ENCODE measurements around the gene PBRM1.

PBRM1 gene

DNA sequence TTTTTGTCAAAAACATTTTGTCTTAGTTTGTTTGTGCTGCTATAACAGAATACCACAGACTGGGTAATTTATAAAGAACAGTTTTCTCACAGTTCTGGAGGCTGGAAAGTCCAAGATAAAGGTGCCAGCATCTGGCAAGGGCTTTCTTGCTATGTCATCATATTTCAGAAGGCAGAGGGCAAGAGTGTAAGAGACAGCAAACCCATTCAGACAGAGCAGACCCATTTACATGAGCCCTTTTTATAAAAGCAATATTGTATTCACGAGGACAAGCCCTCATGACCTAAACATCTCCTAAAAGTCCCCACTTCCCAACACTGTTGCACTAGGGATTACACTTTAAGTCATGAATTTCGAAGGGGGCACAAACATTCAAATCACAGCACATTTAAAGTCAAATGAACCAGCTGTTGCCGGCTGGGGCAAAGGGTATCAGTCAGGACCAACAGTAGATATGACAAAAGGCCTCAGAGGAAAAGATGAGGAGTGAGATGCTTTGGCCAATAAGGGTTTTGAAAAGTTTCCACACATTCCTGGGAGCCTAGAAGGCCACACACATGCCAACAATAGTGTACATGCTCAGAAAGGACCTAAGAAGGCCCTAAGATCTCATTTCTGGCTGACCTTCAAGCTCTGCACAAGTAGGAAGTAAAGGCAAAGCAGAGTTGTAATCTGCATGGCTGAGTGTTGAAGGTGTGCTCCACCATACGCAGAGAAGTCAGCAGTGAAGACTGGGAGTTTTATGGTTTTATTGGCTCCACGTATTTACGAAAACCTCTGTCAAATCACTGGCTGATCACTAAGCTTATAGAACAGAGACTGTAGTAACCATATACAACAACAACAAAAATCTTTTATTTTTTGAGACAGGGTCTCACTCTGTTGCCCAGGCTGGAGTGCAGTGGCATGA, 111.4 kb downstream of the PBRM1 start:
- no peak for DNase-seq (ENCODE audit: low read depth)

DNA sequence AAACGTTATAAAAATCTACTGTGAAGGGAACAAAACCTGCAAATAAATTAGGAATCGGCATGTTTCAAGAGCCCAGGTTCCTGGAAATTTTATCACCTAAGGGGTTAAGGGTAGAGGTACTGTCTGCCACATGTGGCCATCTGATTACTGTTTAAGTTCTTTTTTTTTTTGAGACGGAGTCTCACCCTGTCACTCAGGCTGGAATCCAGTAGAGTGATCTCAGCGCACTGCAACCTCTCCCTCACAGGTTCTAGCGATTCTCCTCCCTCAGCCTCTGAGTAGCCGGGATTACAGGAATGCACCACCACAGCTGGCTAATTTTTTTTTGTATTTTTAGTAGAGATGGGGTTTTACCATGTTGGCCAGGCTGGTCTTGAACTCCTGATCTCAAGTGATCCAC, 113.5 kb downstream of the PBRM1 start:
- DNase-seq (ENCODE audit: low read depth): no peak

DNA sequence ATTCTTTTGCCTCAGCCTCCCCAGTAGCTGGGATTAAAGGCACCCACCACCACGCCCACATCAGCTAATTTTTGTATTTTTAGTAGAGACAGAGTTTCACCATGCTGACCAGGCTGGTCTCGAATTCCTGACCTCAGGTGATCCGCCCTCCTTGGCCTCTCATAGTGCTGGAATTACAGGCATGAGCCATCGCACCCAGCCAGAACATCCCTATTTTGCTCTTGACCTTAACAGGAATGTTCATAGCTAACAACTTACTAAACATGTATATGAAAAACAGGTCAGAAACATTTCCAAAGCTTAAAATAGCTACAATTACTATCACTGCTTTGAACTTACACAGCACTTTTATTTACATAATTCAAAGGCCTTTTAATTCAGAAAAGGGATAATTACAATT, 115.6 kb downstream of the PBRM1 start:
- DNase-seq (ENCODE audit: low read depth): no peak

- DNase-seq (ENCODE audit: low read depth): no peak
Measured at GRCh38 chr3:52568069-52568468, 117.6 kb downstream of the PBRM1 start.

- DNase-seq (ENCODE audit: low read depth): no peak
Measured at GRCh38 chr3:52563984-52564383, 121.7 kb downstream of the PBRM1 start.

GRCh38 chr3:52561028-52561747, 124.5 kb downstream of the PBRM1 start:
- no peak for DNase-seq (ENCODE audit: low read depth)

DNA sequence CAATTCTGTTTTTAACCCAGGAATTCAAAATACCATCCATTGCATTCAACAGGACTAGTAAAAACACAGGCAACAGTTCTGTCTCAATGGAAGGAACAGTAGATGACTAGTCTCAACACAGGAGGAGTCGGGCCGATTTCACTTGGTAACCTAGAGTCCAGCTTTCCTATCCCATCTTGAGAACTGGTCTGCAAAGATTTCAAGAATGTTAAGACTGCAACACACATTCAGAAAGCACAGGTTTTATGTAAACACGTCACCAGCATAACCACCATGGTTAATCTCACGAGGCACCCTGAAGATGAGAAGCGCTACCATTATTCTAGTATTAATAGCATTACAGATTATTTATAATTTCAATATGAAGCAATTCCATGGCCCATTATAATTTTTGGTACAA, 127.3 kb downstream of the PBRM1 start:
- DNase-seq (ENCODE audit: low read depth): no peak

GRCh38 chr3:52557011-52557960, 128.4 kb downstream of the PBRM1 start:
- no peak for DNase-seq (ENCODE audit: low read depth)

DNA sequence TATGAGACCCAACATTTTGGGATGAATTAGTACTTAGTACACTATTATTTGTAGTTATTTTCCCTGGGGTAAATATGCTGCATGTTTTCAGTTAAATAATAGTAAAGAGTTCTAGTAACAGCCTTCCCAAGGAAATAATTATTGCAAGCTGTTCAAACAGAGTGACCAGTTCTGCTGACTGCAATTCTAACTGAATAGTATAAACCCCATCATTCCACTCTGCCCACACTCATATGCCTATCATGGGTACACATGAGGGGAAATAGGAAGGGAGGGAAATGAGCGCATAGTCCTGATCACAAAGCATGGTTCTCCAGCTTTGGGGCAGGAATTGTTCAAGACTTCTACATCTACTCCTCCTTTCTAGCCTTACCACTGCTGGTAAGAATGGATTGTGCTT, 130.7 kb downstream of the PBRM1 start:
- no peak for DNase-seq (ENCODE audit: low read depth)

GRCh38 chr3:52554026-52554755, 131.5 kb downstream of the PBRM1 start:
- DNase-seq (ENCODE audit: low read depth): no peak

GRCh38 chr3:52552089-52552488, 133.6 kb downstream of the PBRM1 start:
- DNase-seq (ENCODE audit: low read depth): no peak

GRCh38 chr3:52551118-52551517, 134.6 kb downstream of the PBRM1 start:
- DNase-seq (ENCODE audit: low read depth): no peak

- no peak for DNase-seq (ENCODE audit: low read depth)
Measured at GRCh38 chr3:52547143-52547542, 138.6 kb downstream of the PBRM1 start.

DNA sequence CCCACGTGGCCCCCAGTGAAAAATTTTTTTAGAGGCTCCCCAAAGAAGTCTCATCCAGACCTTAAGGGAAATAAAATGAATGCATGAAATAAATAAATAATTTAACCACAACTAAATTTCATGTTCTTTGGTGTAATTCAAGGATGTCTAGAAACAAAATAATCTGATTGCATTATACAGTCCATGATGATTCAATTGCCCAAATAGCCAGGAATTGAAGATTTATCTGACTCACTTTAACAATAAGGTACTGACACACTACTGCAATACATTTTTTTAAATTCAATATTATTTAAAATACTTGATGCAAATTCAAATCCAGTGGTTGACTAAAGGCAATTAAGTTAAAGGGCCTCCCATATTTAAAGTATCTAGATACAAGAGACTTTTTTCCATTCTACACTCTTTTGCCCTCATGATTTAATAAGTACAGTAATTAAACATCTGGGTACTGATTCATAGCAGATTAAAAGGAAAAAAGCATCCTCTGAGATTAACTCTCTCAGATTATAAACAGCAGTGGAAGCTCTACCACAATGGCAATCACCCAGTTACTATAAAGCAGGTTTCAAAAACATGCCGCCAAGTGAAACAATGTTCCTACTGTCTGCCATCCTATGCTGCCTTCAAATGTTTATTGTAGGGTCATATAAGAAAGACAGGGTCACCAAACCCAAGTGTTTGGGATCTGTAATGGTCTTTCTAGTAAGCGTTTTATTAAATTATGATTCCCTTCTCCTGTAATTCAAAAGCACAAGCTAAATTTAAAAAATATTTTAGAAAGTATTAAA, 139.4 kb downstream of the PBRM1 start:
- DNase-seq (ENCODE audit: low read depth): no peak

DNA sequence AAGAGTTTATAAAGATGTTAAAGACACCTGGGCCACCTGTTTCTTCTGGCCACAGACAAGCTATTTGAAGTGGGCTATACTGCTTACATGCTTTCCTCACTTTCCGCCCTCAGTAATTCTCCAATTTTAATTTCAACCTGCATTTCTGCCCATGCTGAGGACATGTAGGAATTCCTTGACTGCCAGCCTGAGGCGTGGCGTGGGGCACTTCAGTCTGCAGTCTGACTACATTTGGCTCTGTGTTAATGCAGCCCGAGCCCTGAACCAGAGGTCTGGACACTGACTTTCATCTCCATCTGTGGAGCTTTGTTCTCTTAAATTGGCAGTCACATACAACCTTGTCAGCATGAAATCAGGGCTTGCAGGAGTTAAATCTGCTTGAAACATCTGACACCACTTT, 140.8 kb downstream of the PBRM1 start:
- no peak for DNase-seq (ENCODE audit: low read depth)

GRCh38 chr3:52541050-52541449, 144.7 kb downstream of the PBRM1 start:
- DNase-seq (ENCODE audit: low read depth): no peak

DNA sequence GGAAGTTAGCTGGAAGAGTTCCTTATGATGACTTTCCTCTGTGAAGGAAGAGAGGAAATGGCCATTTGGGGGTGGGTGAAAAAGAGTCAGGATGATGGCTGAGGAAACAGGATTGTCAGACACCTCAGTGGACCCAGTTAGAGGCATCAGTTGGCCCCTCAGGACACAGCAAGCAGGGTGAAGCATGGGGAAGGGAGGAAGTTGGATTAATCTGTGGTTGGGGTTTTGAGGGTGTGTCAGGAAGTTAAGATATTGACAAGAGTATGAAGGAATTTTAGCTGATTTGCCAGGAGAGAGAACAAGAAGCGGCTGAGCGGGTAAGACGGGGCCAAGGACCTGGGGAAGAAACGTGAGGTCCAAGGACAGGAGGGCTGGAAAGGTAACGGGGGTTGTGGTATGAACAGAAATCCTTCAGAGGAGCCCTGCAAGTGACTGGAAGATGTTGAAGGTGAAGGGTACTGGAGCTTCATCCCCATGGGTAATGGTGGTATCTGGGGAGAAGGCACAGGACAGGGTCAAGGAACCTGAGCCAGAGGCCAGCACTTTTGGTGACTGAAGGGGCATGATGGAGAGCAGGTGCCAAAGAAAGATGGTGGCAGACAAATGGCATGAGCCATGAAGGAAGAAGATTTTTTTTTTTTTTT, 146.6 kb downstream of the PBRM1 start:
- DNase-seq (ENCODE audit: low read depth): no peak

GRCh38 chr3:52537726-52538421, 147.8 kb downstream of the PBRM1 start:
- no peak for DNase-seq (ENCODE audit: low read depth)

- DNase-seq (ENCODE audit: low read depth): no peak
Measured at GRCh38 chr3:52537165-52537620, 148.5 kb downstream of the PBRM1 start.
